ENCODE results near the gene IGFBP3. TPM values are rescaled to one million over a fixed set of nuclear protein-coding genes. Genes with fewer than 3 reads are reported as not detected.
"Not testable (repeated sequence)": the region's sequence is repeated elsewhere in the genome, so short reads cannot be mapped to it uniquely, and the experiment has no call there.

IGFBP3 gene
- total RNA-seq, 1 experiment from 2014 or later: 4.1 TPM

GRCh38 chr7:45957721-45958120, 36.6 kb upstream of the IGFBP3 start (continued):
- TF ChIP-seq, protein P1, sequence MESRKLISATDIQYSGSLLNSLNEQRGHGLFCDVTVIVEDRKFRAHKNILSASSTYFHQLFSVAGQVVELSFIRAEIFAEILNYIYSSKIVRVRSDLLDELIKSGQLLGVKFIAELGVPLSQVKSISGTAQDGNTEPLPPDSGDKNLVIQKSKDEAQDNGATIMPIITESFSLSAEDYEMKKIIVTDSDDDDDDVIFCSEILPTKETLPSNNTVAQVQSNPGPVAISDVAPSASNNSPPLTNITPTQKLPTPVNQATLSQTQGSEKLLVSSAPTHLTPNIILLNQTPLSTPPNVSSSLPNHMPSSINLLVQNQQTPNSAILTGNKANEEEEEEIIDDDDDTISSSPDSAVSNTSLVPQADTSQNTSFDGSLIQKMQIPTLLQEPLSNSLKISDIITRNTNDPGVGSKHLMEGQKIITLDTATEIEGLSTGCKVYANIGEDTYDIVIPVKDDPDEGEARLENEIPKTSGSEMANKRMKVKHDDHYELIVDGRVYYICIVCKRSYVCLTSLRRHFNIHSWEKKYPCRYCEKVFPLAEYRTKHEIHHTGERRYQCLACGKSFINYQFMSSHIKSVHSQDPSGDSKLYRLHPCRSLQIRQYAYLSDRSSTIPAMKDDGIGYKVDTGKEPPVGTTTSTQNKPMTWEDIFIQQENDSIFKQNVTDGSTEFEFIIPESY (IDR thresholded peaks at IDR 0.05; ENCODE audit: extremely low read depth, insufficient replicate concordance, low read length): no peak
- no peak for TF ChIP-seq SIN3A (IDR thresholded peaks at IDR 0.05; ENCODE audit: low read depth)
- no peak for TF ChIP-seq ELF1 (IDR thresholded peaks at IDR 0.05; ENCODE audit: borderline replicate concordance, low read depth)
- TF ChIP-seq FOSL1 (IDR thresholded peaks at IDR 0.05; ENCODE audit: low read depth): no peak
- TF ChIP-seq POLR2AphosphoS5 (IDR thresholded peaks at IDR 0.05; ENCODE audit: low read depth, low read length): no peak
- TF ChIP-seq SP1 (IDR thresholded peaks at IDR 0.05; ENCODE audit: low read depth): no peak
- no peak for TF ChIP-seq POLR2A (IDR thresholded peaks at IDR 0.05; ENCODE audit: borderline replicate concordance, extremely low read depth, insufficient read depth, insufficient read length)
- no peak for TF ChIP-seq EZH2 (IDR thresholded peaks at IDR 0.05)
- TF ChIP-seq SRF (IDR thresholded peaks at IDR 0.05; ENCODE audit: low read depth): no peak
- TF ChIP-seq EZH2phosphoT487 (IDR thresholded peaks at IDR 0.05; ENCODE audit: borderline replicate concordance): no peak

DNA sequence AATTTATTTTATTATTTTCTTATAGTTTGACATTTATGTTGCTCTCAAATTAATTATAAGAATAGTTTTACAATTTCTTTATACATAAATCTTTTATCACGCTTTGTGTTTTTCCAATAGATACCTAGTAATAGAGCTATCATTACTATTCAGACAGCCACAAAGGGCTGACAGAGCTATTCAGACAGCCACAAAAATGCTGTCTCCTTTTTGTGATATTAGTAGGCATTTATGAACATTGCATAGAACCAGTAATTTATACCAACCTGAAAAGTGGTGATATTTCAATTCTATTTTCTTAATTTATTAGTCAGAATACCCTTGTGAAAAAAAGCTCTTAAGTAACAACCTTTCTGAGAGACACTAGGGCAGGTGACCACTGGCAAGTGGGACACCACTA, 34.2 kb upstream of the IGFBP3 start:
- no peaks in the 10 kb centered on the region for H3K27me3 ChIP-seq (ENCODE audit: insufficient read depth, low read length)
- H3K27ac ChIP-seq (ENCODE audit: low read depth, low read length): no peak overlapping the region
- CTCF ChIA-PET: no interaction called here
- POLR2A ChIA-PET: no interaction called here
- H3K36me3 ChIP-seq (ENCODE audit: control insufficient read depth in 1 of 2, insufficient read depth in 2 of 2, low read length in 2 of 2): no peaks in the 10 kb centered on the region
- intact Hi-C loops (cut with micrococcal nuclease): no loop called here
- peaks cover 0 to 4% of the 10 kb centered on the region in 2 experiments; a peak in 2 of 4 replicates for H3K9me3 ChIP-seq (ENCODE audit: control insufficient read depth in 1 of 2, insufficient read depth in 1 of 2, low read depth in 1 of 2, low read length in 2 of 2)
- H3K9me2 ChIP-seq (ENCODE audit: insufficient read depth): no peaks in the 10 kb centered on the region
- no peaks in the 10 kb centered on the region for H3K79me2 ChIP-seq (ENCODE audit: insufficient read depth, low read length)
- TF ChIP-seq POLR2AphosphoS5 (IDR thresholded peaks at IDR 0.05; ENCODE audit: low read depth, low read length) (no peak), SP1 (IDR thresholded peaks at IDR 0.05; ENCODE audit: low read depth) (no peak), ZNF274 (IDR thresholded peaks at IDR 0.05; ENCODE audit: low read depth, low read length) (no peak), CBX3 (IDR thresholded peaks at IDR 0.05; ENCODE audit: low read depth) (no peak)
- H3K4me1 ChIP-seq (ENCODE audit: control insufficient read depth in 1 of 2, insufficient read depth in 2 of 2, low read length in 2 of 2): no peaks in the 10 kb centered on the region
- RAD21 ChIA-PET (ENCODE audit: low non-redundant PET in 1 of 2, low total read pairs in 2 of 2, uncharacterized antibody in 2 of 2, unreplicated experiment in 2 of 2): no interaction called here
- no TSS peak for BruUV-seq (replicated peaks)
- H4K20me1 ChIP-seq (ENCODE audit: insufficient read depth): no peaks in the 10 kb centered on the region
- H3K4me3 ChIP-seq (replicated peaks in 1 of 2; ENCODE audit: low read depth in 1 of 2, low read length in 2 of 2): no peak overlapping the region
- DNase-seq (ENCODE audit: low read depth, low spot score) (no peak), ATAC-seq (no peak)
- no peak overlapping the region for H3K9ac ChIP-seq (ENCODE audit: low read length)
- H2AFZ ChIP-seq (ENCODE audit: low read depth, low read length, poor library complexity, severe bottlenecking): no peak overlapping the region
- no peak overlapping the region for H3K4me2 ChIP-seq (ENCODE audit: low read length)

DNA sequence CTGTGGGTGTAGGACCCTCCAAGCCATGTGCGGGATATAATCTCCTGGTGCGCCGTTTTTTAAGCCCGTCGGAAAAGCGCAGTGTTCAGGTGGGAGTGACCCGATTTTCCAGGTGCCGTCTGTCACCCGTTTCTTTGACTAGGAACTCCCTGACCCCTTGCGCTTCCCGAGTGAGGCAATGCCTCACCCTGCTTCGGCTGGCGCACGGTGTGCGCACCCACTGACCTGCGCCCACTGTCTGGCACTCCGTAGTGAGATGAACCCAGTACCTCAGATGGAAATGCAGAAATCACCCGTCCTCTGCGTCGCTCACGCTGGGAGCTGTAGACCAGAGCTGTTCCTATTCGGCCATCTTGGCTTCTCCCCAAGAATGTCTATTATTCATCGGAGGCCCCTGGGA, 32.0 kb upstream of the IGFBP3 start:
- CTCF ChIA-PET; H3K4me1 ChIP-seq (ENCODE audit: control insufficient read depth in 1 of 2, insufficient read depth in 2 of 2, low read length in 2 of 2); intact Hi-C loops (cut with micrococcal nuclease); H3K36me3 ChIP-seq (ENCODE audit: control insufficient read depth in 1 of 2, insufficient read depth in 2 of 2, low read length in 2 of 2); BruUV-seq (replicated peaks); H3K27ac ChIP-seq (ENCODE audit: low read depth, low read length); H4K20me1 ChIP-seq (ENCODE audit: insufficient read depth); H3K4me3 ChIP-seq (replicated peaks in 1 of 2; ENCODE audit: low read depth in 1 of 2, low read length in 2 of 2); H3K79me2 ChIP-seq (ENCODE audit: insufficient read depth, low read length); H3K27me3 ChIP-seq (ENCODE audit: insufficient read depth, low read length); H3K9ac ChIP-seq (ENCODE audit: low read length); DNase-seq (ENCODE audit: low read depth, low spot score); POLR2A ChIA-PET; H3K9me2 ChIP-seq (ENCODE audit: insufficient read depth); H3K9me3 ChIP-seq (ENCODE audit: control insufficient read depth in 1 of 2, insufficient read depth in 1 of 2, low read depth in 1 of 2, low read length in 2 of 2); ATAC-seq; H3K4me2 ChIP-seq (ENCODE audit: low read length); RAD21 ChIA-PET (ENCODE audit: low non-redundant PET in 1 of 2, low total read pairs in 2 of 2, uncharacterized antibody in 2 of 2, unreplicated experiment in 2 of 2); H2AFZ ChIP-seq (ENCODE audit: low read depth, low read length, poor library complexity, severe bottlenecking): not testable (repeated sequence)

Data from HCT116 (cell line).